H9 (cell line): Measurements from ENCODE around the gene STOX2. TPM values are rescaled to one million over a fixed set of nuclear protein-coding genes. Genes with fewer than 3 reads are reported as not detected.

Experiments
- DNase-seq: peaks from one replicate; pipeline ENCODE4 v3.0.0-alpha.2; 2017
- H2AFZ ChIP-seq: one replicate; pipeline ENCODE4 v1.6.1; 2013; ENCODE audit warnings: mild to moderate bottlenecking, low read length, control low read depth, moderate library complexity
- H2AK5ac ChIP-seq: 2 replicates; pipeline ENCODE4 v1.6.1; 2013; ENCODE audit warnings: low read length, control low read depth, mixed read lengths; ENCODE audit not compliant: insufficient read length
- H2BK120ac ChIP-seq: one replicate; pipeline ENCODE4 v1.6.1; 2013; ENCODE audit warnings: low read depth, mild to moderate bottlenecking, low read length, control low read depth, inconsistent platforms; ENCODE audit not compliant: poor library complexity, severe bottlenecking
- H2BK12ac ChIP-seq: 2 replicates; pipeline ENCODE4 v1.6.1; 2013; ENCODE audit warnings: low read length, control low read depth, mixed read lengths, low read depth; ENCODE audit not compliant: insufficient read length
- H2BK15ac ChIP-seq: 2 replicates; pipeline ENCODE4 v1.6.1; 2013; ENCODE audit warnings: low read depth, low read length, control low read depth
- H2BK20ac ChIP-seq: one replicate; pipeline ENCODE4 v1.6.1; 2013; ENCODE audit warnings: low read depth, mild to moderate bottlenecking, low read length, control low read depth, inconsistent platforms; ENCODE audit not compliant: poor library complexity, severe bottlenecking
- H2BK5ac ChIP-seq: 2 replicates; pipeline ENCODE4 v1.6.1; 2013; ENCODE audit warnings: low read length, control low read depth, mixed read lengths; ENCODE audit not compliant: insufficient read length
- H3K14ac ChIP-seq: 2 replicates; pipeline ENCODE4 v1.6.1; 2013; ENCODE audit warnings: low read length, control low read depth; ENCODE audit not compliant: insufficient read depth
- H3K18ac ChIP-seq: 2 replicates; pipeline ENCODE4 v1.6.1; 2013; ENCODE audit warnings: low read depth, mild to moderate bottlenecking, mixed read lengths, low read length, control low read depth; ENCODE audit not compliant: insufficient read length
- H3K23ac ChIP-seq: 2 replicates; pipeline ENCODE4 v1.6.1; 2013; ENCODE audit warnings: low read length, control low read depth, mixed read lengths, low read depth; ENCODE audit not compliant: insufficient read length
- H3K23me2 ChIP-seq: 2 replicates; pipeline ENCODE4 v1.6.1; 2013; ENCODE audit warnings: low read depth, mild to moderate bottlenecking, mixed read lengths, low read length, control low read depth; ENCODE audit not compliant: insufficient read length, poor library complexity, severe bottlenecking
- H3K27ac ChIP-seq: 2 replicates; pipeline ENCODE4 v1.5.1; 2013; ENCODE audit warnings: low read length, control low read depth, mixed read lengths, low read depth; ENCODE audit not compliant: insufficient read length
- H3K27me3 ChIP-seq: 2 replicates; pipeline ENCODE4 v1.6.1; 2013; ENCODE audit warnings: low read length, control low read depth, inconsistent platforms; ENCODE audit not compliant: insufficient read depth
- H3K4ac ChIP-seq: 2 replicates; pipeline ENCODE4 v1.6.1; 2013; ENCODE audit warnings: low read depth, mild to moderate bottlenecking, control low read depth, inconsistent platforms, low read length, moderate library complexity
- H3K4me1 ChIP-seq: 2 replicates; pipeline ENCODE4 v1.6.1; 2013; ENCODE audit warnings: low read length, control low read depth, inconsistent platforms; ENCODE audit not compliant: insufficient read depth
- H3K4me2 ChIP-seq: 2 replicates; pipeline ENCODE4 v1.6.1; 2013; ENCODE audit warnings: low read length, control low read depth, mixed read lengths; ENCODE audit not compliant: insufficient read length, insufficient read depth
- H3K56ac ChIP-seq: 2 replicates; pipeline ENCODE4 v1.6.1; 2013; ENCODE audit warnings: low read depth, mild to moderate bottlenecking, mixed read lengths, low read length, control low read depth; ENCODE audit not compliant: insufficient read length
- H3K79me1 ChIP-seq: 2 replicates; pipeline ENCODE4 v1.6.1; 2013; ENCODE audit warnings: low read depth, mild to moderate bottlenecking, moderate library complexity, low read length, control low read depth, inconsistent platforms; ENCODE audit not compliant: insufficient read depth, poor library complexity, severe bottlenecking
- H3K79me2 ChIP-seq: 2 replicates; pipeline ENCODE4 v1.6.1; 2013; ENCODE audit warnings: low read length, control low read depth, inconsistent platforms; ENCODE audit not compliant: insufficient read depth
- H3K9ac ChIP-seq: 2 replicates; pipeline ENCODE4 v1.6.1; 2013; ENCODE audit warnings: low read length, control low read depth, mixed read lengths; ENCODE audit not compliant: insufficient read length; ENCODE audit errors: extremely low read depth
- H3K9me3 ChIP-seq: one replicate; pipeline ENCODE4 v1.6.1; 2013; ENCODE audit warnings: low read depth, low read length, inconsistent platforms; ENCODE audit not compliant: control insufficient read depth
- H3T11ph ChIP-seq: one replicate; pipeline ENCODE4 v1.6.1; 2013; ENCODE audit warnings: mild to moderate bottlenecking, low read length, control low read depth, inconsistent platforms
- H4K20me1 ChIP-seq: one replicate; pipeline ENCODE4 v1.6.1; 2013; ENCODE audit not compliant: control insufficient read depth, insufficient read length, insufficient read depth
- H4K5ac ChIP-seq: 2 replicates; pipeline ENCODE4 v1.6.1; 2013; ENCODE audit warnings: low read depth, mild to moderate bottlenecking, mixed read lengths, low read length, control low read depth; ENCODE audit not compliant: insufficient read length
- H4K8ac ChIP-seq: replicated peaks from 2 replicates; pipeline ENCODE4 v1.6.1; 2013; ENCODE audit warnings: low read length, control low read depth, mixed read lengths, low read depth; ENCODE audit not compliant: insufficient read length
- H4K91ac ChIP-seq: 2 replicates; pipeline ENCODE4 v1.6.1; 2013; ENCODE audit warnings: low read depth, mild to moderate bottlenecking, moderate library complexity, mixed read lengths, low read length, control low read depth; ENCODE audit not compliant: insufficient read length
- H3K27ac Mint-ChIP-seq, 3 experiments: 2 replicates in 2 of 3; 3 replicates in 1 of 3; pipeline ENCODE4 v1.8.0; 2020 to 2021; ENCODE audit warnings: mixed read lengths in 3 of 3, mild to moderate bottlenecking in 1 of 3, moderate library complexity in 1 of 3
- H3K27me3 Mint-ChIP-seq: 2 replicates; pipeline ENCODE4 v1.8.0; 2021; ENCODE audit warnings: low read depth, mild to moderate bottlenecking, moderate library complexity, mixed read lengths
- H3K36me3 Mint-ChIP-seq, 3 experiments: 2 replicates in 2 of 3; 3 replicates in 1 of 3; pipeline ENCODE4 v1.8.0; 2020 to 2021; ENCODE audit warnings: low read depth in 3 of 3, mixed read lengths in 3 of 3; ENCODE audit not compliant: insufficient read depth in 1 of 3
- H3K4me1 Mint-ChIP-seq, 2 experiments: 2 replicates each; pipeline ENCODE4 v1.8.0; 2020; ENCODE audit warnings: mixed read lengths in 2 of 2
- H3K4me3 Mint-ChIP-seq, 2 experiments: 2 replicates in 1 of 2; 3 replicates in 1 of 2; pipeline ENCODE4 v1.8.0; 2020 to 2021; ENCODE audit warnings: mild to moderate bottlenecking in 2 of 2, mixed read lengths in 2 of 2, moderate library complexity in 1 of 2
- H3K9me3 Mint-ChIP-seq, 2 experiments: 2 replicates in 1 of 2; 3 replicates in 1 of 2; pipeline ENCODE4 v1.8.0; 2020; ENCODE audit warnings: mild to moderate bottlenecking in 2 of 2, mixed read lengths in 2 of 2, moderate library complexity in 1 of 2
- CTCF ChIP-seq: fragments of 200-600 bp; sonication (generic); conservative IDR thresholded peaks from 3 replicates; pipeline ENCODE4 v1.8.0; 2021; ENCODE audit warnings: antibody characterized with exemption, mild to moderate bottlenecking
- WGBS: extraction: QIAGEN DNeasy Blood & Tissue Kit; methylation state at CpG from one replicate; pipeline ENCODE4 v1.1.7; 2013; ENCODE audit warnings: missing lambda C conversion rate, low lambda C conversion rate, mixed read lengths; ENCODE audit not compliant: insufficient read length; ENCODE audit errors: extremely low coverage; 5-methylcytosine and 5-hydroxymethylcytosine counted together
- total RNA-seq: library from RNA; stranded (reverse); gene quantifications from 2 replicates; pipeline ENCODE4 v1.2.1, GENCODE V29; 2021

Gene STOX2
- total RNA-seq, 1 experiment from 2014 or later, result 28.2 TPM

DNA sequence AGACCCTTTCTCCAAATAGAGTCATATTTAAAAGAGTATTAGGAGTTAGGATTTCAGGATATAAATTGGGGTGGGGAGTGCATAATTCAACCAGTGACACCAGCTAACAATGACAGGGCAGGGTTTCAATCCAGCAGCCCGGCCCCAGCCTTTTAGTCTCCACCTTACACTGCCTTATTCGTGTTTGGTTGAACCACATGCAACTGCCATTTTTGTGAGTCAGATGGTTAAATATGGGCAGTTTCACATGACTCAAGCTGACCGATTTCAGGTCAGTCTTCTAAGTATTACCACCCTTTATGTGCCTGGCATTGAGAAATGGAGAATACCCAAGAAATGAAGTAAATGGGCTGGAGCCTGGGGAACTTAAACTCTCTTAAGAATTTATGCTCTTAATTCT, 102.8 kb downstream of the STOX2 start:
- no peak overlapping the region for H2BK120ac ChIP-seq
- H4K8ac ChIP-seq, result no peak overlapping the region
- no peak overlapping the region for H2BK12ac ChIP-seq
- no peaks in the 10 kb centered on the region for H3K4me1 ChIP-seq
- H3K27me3 ChIP-seq, result no peaks in the 10 kb centered on the region
- Mint-ChIP-seq H3K9me3 (no peaks in the 10 kb centered on the region), H3K27me3 (no peaks in the 10 kb centered on the region), H3K36me3 (peaks cover 13 to 39% (median 23%) of the 10 kb centered on the region in 3 experiments; a peak in 5 of 7 replicates), H3K27ac (no peak overlapping the region), H3K4me3 (no peak overlapping the region), H3K4me1 (peaks cover 2 to 6% of the 10 kb centered on the region in 2 experiments)
- no peak overlapping the region for H3K4me2 ChIP-seq
- no peak overlapping the region for H4K5ac ChIP-seq
- TF ChIP-seq CTCF, result no peak
- no peak overlapping the region for H4K91ac ChIP-seq
- H2AK5ac ChIP-seq, result no peak overlapping the region
- no peak overlapping the region for H3K4ac ChIP-seq
- H3K9ac ChIP-seq, result no peak overlapping the region
- H3K79me2 ChIP-seq, result no peaks in the 10 kb centered on the region
- no peaks in the 10 kb centered on the region for H3K9me3 ChIP-seq
- H2AFZ ChIP-seq, result no peak overlapping the region
- no peaks in the 10 kb centered on the region for H3K23me2 ChIP-seq
- H3T11ph ChIP-seq, result no peak overlapping the region
- H3K18ac ChIP-seq, result no peak overlapping the region
- no CpG with 5 or more reads among the region's 3 CpGs for WGBS
- no peak overlapping the region for H3K27ac ChIP-seq
- no peaks in the 10 kb centered on the region for H4K20me1 ChIP-seq
- H2BK20ac ChIP-seq, result no peak overlapping the region
- H2BK5ac ChIP-seq, result no peak overlapping the region
- H3K79me1 ChIP-seq, result no peaks in the 10 kb centered on the region
- H2BK15ac ChIP-seq, result no peak overlapping the region
- no peak for DNase-seq
- H3K14ac ChIP-seq, result no peak overlapping the region
- no peak overlapping the region for H3K23ac ChIP-seq
- H3K56ac ChIP-seq, result no peak overlapping the region
